ENCODE data around the gene SLX4IP.

SLX4IP gene

DNA sequence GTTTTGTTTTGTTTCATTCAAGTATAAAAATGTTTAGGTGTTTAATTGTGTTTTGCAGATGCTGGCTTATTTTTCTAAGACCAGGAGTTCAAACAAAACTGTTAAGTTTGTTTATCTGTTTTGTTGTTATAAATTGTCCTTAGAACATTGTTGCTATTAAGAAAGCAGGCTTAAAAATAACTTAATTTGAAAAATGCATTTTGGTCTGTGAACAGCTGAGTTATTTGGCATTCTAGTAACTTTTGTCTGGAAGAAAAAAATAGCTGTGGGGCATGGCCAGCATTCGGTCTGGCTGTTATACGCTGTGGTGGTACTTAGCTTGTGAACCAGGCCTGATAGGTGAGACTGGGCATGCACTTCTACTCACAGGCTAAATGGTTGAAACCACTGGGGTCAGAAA lies 37.8 kb downstream of the SLX4IP start:
- no peak overlapping the region for H3K4me3 ChIP-seq (replicated peaks; ENCODE audit: insufficient read depth, low read length)
- no peak overlapping the region for H3K27ac ChIP-seq (replicated peaks)
- TF ChIP-seq, protein P1, sequence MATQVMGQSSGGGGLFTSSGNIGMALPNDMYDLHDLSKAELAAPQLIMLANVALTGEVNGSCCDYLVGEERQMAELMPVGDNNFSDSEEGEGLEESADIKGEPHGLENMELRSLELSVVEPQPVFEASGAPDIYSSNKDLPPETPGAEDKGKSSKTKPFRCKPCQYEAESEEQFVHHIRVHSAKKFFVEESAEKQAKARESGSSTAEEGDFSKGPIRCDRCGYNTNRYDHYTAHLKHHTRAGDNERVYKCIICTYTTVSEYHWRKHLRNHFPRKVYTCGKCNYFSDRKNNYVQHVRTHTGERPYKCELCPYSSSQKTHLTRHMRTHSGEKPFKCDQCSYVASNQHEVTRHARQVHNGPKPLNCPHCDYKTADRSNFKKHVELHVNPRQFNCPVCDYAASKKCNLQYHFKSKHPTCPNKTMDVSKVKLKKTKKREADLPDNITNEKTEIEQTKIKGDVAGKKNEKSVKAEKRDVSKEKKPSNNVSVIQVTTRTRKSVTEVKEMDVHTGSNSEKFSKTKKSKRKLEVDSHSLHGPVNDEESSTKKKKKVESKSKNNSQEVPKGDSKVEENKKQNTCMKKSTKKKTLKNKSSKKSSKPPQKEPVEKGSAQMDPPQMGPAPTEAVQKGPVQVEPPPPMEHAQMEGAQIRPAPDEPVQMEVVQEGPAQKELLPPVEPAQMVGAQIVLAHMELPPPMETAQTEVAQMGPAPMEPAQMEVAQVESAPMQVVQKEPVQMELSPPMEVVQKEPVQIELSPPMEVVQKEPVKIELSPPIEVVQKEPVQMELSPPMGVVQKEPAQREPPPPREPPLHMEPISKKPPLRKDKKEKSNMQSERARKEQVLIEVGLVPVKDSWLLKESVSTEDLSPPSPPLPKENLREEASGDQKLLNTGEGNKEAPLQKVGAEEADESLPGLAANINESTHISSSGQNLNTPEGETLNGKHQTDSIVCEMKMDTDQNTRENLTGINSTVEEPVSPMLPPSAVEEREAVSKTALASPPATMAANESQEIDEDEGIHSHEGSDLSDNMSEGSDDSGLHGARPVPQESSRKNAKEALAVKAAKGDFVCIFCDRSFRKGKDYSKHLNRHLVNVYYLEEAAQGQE (IDR thresholded peaks at IDR 0.05; ENCODE audit: insufficient replicate concordance, low read depth) = no peak
- no peak for TF ChIP-seq POLR2AphosphoS5 (IDR thresholded peaks at IDR 0.05; ENCODE audit: low read depth)
- no peak for TF ChIP-seq GABPA (IDR thresholded peaks at IDR 0.05; ENCODE audit: low read depth)
- TF ChIP-seq, protein P2, sequence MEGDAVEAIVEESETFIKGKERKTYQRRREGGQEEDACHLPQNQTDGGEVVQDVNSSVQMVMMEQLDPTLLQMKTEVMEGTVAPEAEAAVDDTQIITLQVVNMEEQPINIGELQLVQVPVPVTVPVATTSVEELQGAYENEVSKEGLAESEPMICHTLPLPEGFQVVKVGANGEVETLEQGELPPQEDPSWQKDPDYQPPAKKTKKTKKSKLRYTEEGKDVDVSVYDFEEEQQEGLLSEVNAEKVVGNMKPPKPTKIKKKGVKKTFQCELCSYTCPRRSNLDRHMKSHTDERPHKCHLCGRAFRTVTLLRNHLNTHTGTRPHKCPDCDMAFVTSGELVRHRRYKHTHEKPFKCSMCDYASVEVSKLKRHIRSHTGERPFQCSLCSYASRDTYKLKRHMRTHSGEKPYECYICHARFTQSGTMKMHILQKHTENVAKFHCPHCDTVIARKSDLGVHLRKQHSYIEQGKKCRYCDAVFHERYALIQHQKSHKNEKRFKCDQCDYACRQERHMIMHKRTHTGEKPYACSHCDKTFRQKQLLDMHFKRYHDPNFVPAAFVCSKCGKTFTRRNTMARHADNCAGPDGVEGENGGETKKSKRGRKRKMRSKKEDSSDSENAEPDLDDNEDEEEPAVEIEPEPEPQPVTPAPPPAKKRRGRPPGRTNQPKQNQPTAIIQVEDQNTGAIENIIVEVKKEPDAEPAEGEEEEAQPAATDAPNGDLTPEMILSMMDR (IDR thresholded peaks at IDR 0.05; ENCODE audit: insufficient read depth, low read length) = no peak
- TF ChIP-seq SPI1 (IDR thresholded peaks at IDR 0.05; ENCODE audit: borderline replicate concordance, low read depth) = no peak
- no peak for DNase-seq (ENCODE audit: low read depth in 1 of 2, low spot score in 1 of 2)
- no peaks in the 10 kb centered on the region for H3K27me3 ChIP-seq (ENCODE audit: insufficient read depth, poor library complexity, severe bottlenecking)

DNA sequence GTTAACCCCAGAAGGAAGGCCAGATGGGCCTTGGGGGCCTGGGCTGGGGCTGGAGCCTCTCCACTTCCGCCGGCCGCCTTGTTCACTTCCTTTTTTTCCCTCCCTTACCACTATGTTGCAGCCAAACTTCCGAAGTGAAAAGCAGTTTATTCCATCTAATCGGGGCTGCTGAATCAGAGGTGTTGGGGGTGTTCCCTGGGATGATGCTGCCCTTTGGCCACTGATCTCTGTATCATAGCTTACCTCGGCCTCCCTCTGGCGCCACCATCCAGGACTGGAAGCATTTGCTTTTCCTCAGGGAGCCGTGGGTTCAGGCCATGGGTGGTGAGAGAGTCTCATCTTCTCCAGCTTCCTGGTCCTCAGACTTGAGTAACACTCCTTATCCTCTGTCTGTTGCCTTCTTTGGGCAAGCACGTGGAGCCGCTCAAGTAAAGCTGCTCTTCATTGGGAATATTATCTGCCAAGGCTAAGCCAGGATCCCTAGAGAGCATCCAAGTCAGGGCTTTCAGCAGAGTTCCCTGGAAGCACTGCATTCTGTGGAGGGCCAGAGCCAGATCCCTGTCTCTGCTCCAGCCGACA lies 39.6 kb downstream of the SLX4IP start:
- no peaks in the 10 kb centered on the region for H3K27me3 ChIP-seq (ENCODE audit: insufficient read depth, poor library complexity, severe bottlenecking)
- peak; percentile 72 to 82 for DNase-seq (ENCODE audit: low read depth in 1 of 2, low spot score in 1 of 2)
- H3K27ac ChIP-seq (replicated peaks) = peak overlapping the region; percentile 77
- H3K4me3 ChIP-seq (replicated peaks; ENCODE audit: insufficient read depth, low read length) = no peak overlapping the region
- TF ChIP-seq POLR2AphosphoS5 (IDR thresholded peaks at IDR 0.05; ENCODE audit: low read depth) = peak; percentile 94
- peak; percentile 99 for TF ChIP-seq SPI1 (IDR thresholded peaks at IDR 0.05; ENCODE audit: borderline replicate concordance, low read depth)
- peak; percentile 67 for TF ChIP-seq GABPA (IDR thresholded peaks at IDR 0.05; ENCODE audit: low read depth)
- TF ChIP-seq, protein P2 (IDR thresholded peaks at IDR 0.05; ENCODE audit: insufficient read depth, low read length) = no peak
- TF ChIP-seq, protein P1 (IDR thresholded peaks at IDR 0.05; ENCODE audit: insufficient replicate concordance, low read depth) = no peak

DNA sequence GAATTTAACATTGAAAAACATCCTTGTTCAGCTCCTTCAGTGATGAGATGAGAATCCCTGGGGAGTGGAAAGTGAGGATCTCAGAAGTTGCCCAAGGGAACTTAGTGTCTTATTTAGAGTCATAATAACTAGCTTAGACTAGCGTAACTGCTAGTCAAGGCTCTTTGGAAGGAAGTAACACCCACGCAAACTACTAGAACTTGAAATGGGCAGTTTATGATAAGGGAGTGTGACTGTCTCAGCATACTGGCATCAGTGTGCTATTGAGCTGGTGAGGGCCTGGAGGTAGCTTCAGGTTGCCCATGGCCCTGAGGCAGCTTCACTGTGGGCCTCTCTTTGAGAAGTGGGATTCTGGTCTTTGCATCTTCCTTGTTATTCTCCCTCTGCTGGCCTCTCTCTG lies 40.1 kb downstream of the SLX4IP start:
- TF ChIP-seq SPI1 (IDR thresholded peaks at IDR 0.05; ENCODE audit: borderline replicate concordance, low read depth) (no peak), POLR2AphosphoS5 (IDR thresholded peaks at IDR 0.05; ENCODE audit: low read depth) (no peak), GABPA (IDR thresholded peaks at IDR 0.05; ENCODE audit: low read depth) (no peak)
- TF ChIP-seq, protein P2 (IDR thresholded peaks at IDR 0.05; ENCODE audit: insufficient read depth, low read length) = no peak
- TF ChIP-seq, protein P1 (IDR thresholded peaks at IDR 0.05; ENCODE audit: insufficient replicate concordance, low read depth) = no peak
- no peaks in the 10 kb centered on the region for H3K27me3 ChIP-seq (ENCODE audit: insufficient read depth, poor library complexity, severe bottlenecking)
- peak overlapping the region; percentile 77 for H3K27ac ChIP-seq (replicated peaks)
- no peak overlapping the region for H3K4me3 ChIP-seq (replicated peaks; ENCODE audit: insufficient read depth, low read length)
- peak in 1 of 2 experiments; percentile 30 for DNase-seq (ENCODE audit: low read depth in 1 of 2, low spot score in 1 of 2)
